NB4 (cell line): ENCODE results near the gene CARD19.

Experiments used
- POLR2A ChIP-seq: IDR thresholded peaks from 2 replicates; pipeline ENCODE4 v1.6.1; 2011; ENCODE audit warnings: mild to moderate bottlenecking; ENCODE audit not compliant: insufficient read length; ENCODE audit errors: extremely low read depth
- TF ChIP-seq, protein P1 (sequence below): IDR thresholded peaks from one replicate; pipeline ENCODE4 v1.5.1; 2012; ENCODE audit warnings: low read depth, low read length

DNA sequence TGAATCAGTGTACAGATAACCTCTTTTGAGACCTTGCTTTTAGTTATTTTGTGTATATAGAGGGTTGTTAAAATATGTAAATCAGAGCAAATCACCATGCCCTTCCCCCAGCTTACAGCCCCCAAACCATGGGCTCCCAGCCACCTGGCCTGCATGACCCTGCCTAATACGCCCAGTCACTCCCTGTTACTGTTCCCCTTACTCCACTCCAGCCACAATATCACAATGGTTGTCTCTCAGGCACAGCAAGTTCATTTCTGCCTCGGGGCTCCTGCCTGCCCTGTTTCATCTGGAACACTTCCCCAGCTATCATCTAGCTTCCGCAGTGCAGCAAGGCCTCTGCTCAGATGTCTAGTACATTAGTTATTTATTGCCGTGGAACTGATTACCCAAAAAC lies 5.0 kb upstream of the CARD19 start:
- TF ChIP-seq, protein P1, sequence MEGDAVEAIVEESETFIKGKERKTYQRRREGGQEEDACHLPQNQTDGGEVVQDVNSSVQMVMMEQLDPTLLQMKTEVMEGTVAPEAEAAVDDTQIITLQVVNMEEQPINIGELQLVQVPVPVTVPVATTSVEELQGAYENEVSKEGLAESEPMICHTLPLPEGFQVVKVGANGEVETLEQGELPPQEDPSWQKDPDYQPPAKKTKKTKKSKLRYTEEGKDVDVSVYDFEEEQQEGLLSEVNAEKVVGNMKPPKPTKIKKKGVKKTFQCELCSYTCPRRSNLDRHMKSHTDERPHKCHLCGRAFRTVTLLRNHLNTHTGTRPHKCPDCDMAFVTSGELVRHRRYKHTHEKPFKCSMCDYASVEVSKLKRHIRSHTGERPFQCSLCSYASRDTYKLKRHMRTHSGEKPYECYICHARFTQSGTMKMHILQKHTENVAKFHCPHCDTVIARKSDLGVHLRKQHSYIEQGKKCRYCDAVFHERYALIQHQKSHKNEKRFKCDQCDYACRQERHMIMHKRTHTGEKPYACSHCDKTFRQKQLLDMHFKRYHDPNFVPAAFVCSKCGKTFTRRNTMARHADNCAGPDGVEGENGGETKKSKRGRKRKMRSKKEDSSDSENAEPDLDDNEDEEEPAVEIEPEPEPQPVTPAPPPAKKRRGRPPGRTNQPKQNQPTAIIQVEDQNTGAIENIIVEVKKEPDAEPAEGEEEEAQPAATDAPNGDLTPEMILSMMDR = no peak
- TF ChIP-seq POLR2A = no peak
